DMS114 treated with DMSO at 0.1 percent for 48 hours (cell line): Measurements from ENCODE around the gene SLC6A19.
"Not testable (repeated sequence)": the region's sequence is repeated elsewhere in the genome, so short reads cannot be mapped to it uniquely, and the experiment has no call there.

ENCODE experiments used
- DNase-seq: peaks from one replicate; lab custom pipeline; 2025; ENCODE audit not compliant: unreplicated experiment; lab: John Stamatoyannopoulos, UW

The SLC6A19 gene

DNA sequence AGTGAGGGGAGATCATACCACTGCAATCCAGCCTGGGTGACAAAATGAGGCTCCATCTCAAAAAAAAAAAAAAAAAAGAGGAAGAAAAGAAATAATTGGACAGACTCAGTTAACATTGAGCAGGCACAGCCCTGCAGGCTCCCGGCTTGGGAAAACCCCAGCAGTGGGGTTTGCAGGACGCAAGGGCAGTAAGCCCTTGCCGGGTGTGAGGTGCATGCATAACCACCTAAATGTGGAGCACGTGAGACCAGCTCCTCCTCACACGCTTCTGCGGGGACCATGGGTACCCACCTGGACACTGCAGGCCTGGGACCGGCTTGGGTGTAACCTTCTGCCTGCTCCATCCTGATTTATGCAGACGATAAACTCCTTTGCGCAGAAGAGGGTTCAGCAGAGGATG lies 19.0 kb downstream of the SLC6A19 start:
- DNase-seq: no peak

DNA sequence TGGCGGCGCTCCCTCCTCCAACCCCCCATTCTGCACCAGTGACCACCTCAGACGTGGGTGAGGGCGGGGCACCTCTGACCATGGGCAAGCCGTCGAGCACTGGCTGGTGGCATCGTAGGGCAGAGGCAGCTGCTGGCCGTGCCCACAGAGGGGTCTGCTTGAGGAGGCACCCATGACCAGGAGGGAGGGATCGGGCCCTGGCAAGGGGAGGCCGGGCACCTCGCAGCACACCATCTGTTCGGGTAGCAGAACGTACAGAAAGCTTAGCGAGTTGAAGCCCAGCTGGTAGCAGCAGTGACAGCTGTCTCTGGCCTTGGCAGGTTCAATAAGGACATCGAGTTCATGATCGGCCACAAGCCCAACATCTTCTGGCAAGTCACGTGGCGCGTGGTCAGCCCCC lies 19.4 kb downstream of the SLC6A19 start:
- no peak for DNase-seq

DNA sequence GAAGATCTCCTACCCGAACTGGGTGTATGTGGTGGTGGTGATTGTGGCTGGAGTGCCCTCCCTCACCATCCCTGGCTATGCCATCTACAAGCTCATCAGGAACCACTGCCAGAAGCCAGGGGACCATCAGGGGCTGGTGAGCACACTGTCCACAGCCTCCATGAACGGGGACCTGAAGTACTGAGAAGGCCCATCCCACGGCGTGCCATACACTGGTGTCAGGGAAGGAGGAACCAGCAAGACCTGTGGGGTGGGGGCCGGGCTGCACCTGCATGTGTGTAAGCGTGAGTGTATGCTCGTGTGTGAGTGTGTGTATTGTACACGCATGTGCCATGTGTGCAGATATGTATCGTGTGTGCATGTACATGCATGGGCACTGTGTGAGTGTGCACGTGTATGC lies 20.3 kb downstream of the SLC6A19 start:
- DNase-seq: no peak

DNA sequence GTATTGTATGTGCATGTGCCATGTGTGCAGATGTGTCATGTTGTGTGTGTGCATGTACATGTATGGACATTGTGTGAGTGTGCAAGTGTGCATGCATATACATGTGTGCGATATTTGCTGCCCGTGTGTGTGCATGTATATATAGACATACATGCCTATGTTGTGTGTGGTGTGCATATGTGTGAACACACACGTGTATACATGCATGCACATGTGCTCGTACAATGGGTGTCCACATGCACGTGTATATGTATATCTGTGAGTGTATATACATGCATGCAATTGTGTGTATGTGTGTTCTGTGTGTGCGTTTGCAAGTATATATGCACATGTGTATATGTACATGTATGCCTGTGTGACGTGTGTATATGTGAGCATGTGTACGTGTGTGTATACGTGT lies 20.8 kb downstream of the SLC6A19 start:
- no peak for DNase-seq

DNA sequence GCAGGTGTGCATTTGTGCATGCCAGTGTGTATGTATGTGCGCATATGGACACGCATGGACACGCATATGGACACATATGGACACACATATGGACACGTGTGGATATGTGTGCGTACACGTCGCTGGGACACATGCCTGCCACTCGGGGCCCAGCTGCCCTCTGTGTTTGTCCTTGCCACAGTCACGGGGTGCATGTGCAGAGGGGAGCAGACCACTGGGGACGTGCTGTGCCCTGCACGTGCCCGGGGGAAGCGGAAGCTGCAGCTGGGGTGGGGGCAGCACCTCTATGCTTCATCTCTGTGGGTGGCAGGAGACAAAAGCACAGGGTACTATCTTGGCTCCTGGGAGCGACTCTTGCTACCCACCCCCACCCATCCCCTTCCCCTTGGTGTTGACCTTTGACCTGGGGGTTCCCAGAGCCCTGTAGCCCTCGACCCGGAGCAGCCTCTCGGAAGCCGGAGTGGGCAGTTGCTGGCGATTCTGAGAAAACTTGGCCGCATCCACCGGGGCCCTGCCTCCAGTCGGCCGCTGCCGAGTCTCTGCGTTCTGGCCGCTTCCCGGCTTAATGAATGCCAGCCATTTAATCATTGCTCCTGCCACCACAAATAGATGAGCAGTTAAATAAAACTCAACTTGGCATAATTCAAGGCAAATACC lies 21.4 kb downstream of the SLC6A19 start:
- DNase-seq: no peak

DNA sequence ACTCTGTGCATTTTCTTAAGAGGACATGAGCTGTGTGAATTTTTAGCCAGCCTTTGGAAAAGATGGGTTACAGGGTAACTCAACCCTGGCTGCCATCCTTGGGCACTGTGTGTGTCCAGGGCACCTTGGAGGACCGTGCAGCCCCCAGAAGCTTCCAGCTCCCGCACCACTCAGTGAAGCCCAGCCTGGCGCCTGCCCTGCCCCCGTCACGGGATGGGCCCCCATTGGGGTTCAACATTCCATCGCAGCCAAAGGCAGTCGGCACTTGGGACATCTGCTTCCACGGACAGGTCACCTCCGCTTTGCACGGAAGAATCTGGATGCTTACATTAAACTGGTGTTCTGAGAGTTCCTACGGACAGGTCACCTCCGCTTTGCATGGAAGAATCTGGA lies 21.9 kb downstream of the SLC6A19 start:
- DNase-seq: no peak

DNA sequence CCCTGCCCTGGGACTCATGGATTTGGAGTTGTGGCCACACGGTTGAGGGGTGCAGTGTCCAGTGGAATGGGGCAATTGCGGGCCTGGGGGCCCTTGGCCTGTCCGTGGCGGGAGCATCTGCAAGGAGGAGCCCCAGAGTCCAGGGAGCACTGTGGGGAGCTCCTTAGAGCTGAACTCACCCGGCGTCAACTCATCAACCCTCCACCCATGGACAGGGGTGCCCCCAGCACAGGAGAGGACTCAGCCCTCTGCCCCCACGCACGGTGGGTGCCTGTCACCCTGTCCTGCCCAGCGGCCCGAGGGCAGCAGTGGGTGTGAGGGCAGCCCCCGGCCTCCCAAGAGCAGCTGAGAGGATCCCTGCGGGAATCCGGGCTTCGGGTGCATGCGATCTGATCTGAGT lies 23.2 kb downstream of the SLC6A19 start:
- DNase-seq: no peak

DNA sequence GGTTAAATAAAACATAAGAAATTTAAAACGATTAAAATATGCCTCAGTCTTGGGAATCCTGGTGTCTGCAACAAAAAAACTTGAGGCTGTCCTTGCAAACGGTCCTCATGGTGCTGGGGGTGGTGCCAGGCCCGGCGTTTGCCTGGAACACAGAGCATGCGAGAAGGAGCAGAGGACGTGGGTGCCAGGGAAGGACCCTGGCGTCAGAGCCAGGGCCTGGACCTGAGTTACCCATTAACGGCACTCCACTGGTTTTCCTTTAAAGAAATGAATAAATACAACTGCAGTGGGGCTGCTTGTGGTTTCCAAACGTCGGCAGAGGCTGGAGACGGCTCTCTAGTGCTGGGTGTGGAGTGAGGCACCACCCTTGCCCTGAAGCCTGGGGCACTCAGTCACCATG lies 23.7 kb downstream of the SLC6A19 start, which contains the start of gene SLC6A18:
Gene SLC6A18, plus strand, starts transcription at position 301 of the 400 bp plus-strand sequence. Its CDS starts 97 bp downstream, at position 398.
- DNase-seq: no peak

DNA sequence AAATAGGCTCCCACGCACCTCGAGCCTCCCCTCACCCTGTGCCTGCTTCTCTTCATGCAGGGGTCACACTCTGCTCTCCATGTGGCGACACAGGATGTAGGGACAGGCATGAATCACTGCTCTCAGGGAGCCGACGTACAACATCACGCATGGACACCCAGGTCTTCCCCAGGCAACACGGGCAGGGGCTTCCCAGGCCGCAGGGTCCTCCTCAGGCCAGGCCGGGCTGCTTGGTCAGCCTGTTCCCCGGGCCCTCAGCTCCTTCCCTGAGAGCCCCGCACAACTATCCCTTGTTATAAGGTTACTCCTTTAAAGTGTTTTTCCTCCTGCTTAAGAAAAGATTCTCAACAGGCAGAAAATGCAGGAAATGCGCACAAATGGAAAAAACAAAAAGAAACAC lies 24.8 kb downstream of the SLC6A19 start:
- no peak for DNase-seq

DNA sequence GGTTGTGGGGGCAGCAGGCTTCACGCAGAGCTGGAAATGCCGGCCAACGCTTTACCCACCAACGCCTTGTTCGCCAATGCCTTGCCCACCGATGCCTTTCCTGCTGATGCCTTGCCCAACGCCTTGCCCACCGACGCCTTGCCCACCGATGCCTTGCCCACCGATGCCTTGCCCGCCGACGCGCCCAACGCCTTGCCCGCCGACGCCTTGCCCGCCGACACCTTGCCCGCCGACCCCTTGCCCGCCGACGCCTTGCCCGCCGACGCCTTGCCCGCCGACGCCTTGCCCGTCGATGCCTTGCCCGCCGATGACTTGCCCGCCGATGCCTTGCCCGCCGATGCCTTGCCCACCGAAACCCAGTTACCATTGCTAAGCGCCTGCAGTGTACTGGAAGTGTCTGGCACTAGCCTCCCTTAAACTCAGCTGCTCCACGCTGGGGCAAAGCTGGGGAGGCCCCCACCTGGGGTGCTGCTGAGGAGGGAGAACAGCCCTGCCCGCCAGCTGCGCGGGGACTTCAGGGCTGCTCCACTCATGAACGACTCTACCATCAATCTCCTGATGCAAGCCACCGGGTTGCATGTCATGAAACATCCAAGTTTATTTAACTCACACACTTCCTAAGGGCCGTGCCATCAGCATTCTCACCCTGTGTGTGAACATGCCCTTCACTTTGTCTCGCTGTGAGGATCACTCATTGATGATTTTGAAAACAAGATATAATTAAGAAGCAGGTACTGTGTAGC lies 25.6 kb downstream of the SLC6A19 start:
- no peak for DNase-seq

DNA sequence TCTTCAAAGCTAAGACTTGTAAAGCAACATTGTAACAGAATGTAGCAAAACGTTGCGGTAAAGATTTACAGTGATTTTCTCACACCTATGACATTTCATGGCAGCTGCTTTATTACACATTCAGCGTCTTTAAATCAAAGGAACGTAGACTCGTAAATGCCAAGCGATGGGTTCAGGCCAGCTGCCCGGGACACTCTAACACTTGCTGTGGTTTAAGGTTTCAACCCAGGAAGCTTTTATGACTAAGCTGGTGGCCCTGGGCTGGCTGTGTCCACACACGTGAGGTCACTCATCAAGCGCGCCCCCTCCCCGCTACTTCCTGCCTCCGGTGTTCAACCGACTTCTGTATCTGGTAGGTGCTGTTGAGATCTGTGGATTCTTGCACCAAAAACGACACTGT lies 26.3 kb downstream of the SLC6A19 start:
- DNase-seq: no peak

DNA sequence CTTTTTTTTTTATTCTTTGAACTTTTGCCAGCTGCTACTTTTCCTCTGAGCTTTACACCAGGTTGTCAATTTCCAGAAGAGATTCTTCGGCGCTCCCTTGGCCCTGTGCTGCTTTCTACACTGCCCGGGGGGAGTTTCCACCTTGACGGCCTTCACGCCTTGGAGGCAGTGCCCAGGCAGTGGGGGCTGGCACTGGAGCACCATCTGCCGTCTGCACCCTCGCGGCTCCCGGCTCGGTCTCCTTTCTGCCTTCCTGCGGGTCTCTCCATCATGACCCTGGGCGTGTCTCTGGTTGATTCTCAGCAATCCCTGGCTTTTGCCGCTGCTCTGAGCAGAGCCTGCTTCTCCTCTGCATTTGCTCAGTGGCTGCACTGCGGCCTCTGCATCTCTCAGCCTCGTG lies 26.7 kb downstream of the SLC6A19 start:
- DNase-seq: no peak

DNA sequence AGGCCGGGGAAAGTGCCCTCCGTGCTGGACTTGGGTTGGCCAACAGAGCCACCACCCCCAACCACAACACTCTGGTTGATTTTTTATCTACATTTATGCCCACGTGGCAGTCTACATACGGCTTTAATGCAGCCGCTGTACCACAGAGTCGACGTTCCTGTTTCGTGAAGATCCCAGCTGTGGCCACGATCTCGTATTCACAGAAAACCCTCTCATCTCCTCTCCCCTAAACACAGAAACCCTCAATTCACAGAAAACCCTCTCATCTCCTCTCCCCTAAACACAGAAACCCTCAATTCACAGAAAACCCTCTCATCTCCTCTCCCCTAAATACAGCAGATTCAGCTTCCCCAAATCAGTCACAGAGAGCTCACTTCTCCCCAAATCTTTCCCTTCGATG lies 27.6 kb downstream of the SLC6A19 start:
- not testable (repeated sequence) for DNase-seq

DNA sequence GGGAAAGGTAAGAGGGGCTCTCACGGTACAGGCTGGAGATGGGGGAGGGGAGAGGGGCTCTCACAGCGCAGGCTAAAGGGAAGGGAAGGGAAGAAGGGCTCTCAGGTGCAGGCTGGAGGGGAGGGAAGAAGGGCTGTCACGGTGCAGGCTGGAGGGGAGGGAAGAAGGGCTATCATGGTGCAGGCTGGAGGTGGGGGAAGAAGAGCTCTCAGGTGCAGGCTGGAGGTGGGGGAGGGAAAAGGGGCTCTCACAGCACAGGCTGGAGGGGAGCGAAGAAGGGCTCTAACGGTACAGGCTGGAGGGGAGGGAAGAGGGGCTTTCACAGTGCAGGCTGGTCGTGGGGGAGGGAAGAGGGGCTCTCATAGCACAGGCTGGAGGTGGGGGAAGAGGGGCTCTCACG lies 28.4 kb downstream of the SLC6A19 start:
- DNase-seq: no peak

DNA sequence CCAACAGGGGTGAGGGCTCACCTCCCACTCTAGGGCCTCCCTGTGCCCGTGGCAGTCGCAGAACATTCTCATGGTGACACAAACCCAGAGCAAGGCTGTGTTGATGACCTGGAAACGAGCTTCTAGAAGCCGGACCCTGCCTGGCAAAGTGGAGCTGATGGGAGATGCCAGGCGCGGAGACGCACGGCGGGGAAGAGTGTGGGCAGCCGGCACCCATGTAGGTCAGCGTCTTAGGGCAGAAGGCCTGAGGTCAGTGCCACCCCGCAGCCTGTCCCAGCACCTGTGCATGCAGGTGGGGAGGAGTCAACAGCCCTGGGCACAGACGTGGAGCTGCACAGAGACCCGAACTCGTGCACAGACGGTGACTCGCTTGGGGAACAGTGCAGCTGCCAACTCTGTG lies 29.2 kb downstream of the SLC6A19 start:
- no peak for DNase-seq

DNA sequence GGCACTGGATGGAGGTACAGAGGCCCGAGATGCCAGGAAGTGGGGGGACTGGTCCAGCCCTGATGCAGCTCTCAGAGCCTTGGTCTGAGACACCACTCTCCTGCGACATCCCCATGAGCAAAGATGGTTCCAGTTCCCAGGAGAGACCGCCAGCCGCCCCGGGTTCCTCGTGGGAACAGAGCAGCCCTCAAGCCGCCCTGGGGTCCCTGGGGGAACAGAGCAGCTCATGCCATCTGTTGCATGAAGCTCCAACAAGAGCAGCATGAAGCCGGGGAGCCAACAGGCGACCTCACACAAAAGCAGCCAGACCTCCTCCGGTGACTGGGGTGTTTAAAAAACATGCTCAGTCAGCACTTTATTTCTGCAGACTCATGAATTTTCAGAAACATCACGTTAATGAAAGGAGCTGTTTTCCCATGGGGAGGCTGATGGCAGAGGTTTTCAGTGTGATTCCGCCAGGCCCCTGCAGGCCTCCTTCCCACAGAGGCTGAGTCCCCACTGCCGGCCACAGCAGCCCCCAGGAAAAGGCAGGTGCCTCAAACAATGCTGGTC lies 30.0 kb downstream of the SLC6A19 start:
- DNase-seq: no peak

DNA sequence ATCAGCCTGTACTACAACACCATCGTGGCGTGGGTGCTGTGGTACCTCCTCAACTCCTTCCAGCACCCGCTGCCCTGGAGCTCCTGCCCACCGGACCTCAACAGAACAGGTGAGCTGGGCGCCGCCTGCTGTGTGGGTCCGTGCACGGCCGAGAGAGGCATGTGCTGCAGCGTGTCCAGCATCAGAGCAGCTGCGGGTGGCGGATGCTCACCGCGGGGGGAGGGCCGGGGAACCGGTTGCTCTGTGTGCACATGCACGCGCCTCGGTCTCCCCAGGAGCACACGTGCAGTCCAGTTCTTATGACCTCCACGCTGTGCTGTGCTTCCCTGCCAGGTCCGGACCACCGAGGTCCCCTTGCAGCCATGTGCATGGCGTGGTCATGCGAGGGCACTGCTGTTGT lies 31.4 kb downstream of the SLC6A19 start:
- DNase-seq: no peak

DNA sequence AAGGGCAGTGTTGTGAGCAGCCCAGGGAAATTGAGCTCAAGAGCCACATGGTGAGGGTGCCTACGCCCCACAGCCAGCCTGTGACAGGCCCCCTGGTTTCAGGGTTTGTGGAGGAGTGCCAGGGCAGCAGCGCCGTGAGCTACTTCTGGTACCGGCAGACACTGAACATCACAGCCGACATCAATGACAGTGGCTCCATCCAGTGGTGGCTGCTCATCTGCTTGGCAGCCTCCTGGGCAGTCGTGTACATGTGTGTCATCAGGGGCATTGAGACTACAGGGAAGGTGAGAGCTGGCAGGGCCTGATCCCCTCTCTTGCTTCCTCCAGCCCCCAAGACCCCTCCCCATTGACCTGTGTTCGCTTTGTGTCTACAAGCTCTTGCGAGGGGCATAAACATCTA lies 34.0 kb downstream of the SLC6A19 start:
- DNase-seq: no peak

DNA sequence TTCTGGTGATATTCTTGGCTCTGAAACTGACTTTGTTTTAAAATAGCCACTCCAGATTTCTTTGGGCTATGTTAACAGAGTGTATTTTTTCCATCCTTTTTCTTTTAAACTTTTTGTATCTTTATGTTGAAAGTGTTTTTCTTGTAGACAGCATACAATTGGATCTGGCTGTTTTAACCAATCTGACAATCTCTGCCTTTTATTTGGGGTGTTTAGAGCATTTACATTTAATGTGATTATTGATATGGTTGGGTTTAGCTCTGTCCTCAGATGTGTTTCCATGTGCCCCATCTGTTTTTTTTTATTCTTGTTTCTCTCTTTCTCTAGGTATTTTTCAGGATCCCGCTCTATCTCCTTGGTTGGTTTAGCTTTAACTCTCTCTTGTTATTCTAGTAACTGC lies 34.4 kb downstream of the SLC6A19 start:
- no peak for DNase-seq

DNA sequence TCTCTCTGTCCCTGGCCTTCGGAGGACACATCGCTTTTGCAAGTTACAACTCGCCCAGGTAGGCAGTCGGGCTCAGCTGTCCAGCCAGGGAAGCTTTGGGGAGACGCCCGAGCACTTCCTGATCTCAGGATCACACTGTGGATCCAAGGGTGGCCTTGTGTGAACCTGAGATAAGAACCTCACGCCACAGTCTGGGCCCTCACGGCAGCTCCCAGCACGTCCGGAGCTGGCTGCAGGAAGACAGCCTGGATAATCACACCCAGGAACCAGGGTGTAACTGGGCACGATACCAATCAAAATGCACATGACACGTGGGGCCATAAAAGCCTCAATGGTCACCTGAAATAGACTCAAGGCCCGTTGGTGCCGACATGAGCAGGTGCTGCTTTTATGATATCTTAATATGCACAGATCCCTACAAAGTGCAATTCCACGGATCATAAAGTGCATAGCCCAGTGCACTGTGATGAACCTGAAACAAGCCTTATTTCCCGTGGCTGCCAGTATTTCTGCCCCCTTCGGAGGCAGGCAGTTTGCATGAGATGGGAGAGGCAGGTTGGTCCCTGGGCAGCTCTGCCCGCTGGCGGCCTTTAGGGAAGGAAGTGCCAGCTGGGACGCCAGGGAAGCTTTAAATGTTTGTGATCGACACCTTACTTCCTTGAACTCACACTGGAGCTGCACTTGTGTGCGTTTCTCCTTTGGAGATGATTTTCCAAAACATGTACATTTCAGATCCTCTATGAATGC lies 38.3 kb downstream of the SLC6A19 start:
- no peak for DNase-seq

DNA sequence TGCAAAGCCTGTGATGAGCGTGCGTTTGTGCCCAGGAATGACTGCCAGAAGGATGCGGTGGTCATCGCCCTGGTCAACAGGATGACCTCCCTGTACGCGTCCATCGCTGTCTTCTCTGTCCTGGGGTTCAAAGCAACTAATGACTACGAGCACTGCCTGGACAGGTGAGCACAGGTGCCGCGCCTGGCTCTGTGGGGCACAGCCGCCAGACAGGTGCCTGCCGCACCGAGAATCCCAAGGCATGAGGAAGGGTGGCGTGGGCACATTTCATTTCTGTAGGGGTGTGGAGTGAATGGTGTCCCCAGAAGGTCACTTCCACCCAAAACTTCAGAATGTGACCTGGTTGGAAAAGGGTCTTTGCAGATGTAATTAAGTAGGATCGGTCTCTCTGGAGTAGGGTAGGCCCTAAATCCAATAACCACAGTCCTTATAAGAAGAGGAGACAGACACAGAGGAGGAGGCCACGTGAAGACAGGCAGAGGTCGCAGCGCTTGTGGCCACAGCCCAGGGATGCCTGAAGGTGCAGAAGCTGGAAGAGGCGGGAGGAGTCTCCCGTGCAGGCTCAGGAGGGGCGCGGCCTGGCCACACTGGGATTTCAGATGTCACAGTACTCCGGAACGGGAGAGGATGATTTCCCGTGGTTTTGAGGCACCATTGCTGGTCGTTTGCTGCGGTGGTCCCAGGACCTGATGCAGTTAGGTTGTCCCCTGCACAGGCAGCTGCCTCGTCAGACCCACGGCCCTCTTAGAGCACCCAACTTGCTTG lies 39.3 kb downstream of the SLC6A19 start:
- DNase-seq: no peak
